ENCODE results near the gene NPIPA8.
"Not testable (repeated sequence)": the region's sequence is repeated elsewhere in the genome, so short reads cannot be mapped to it uniquely, and the experiment has no call there.

NPIPA8 gene

GRCh38 chr16:18336636-18337035 is at the start of gene NPIPA8:
TSS of gene NPIPA8 (minus strand) at chr16:18336736. CDS start at chr16:18332662, 4,074 bp downstream.
- DNase-seq, result not testable (repeated sequence)

GRCh38 chr16:18385285-18385684 is 48.7 kb upstream of the NPIPA8 start:
- not testable (repeated sequence) for DNase-seq

- DNase-seq, result not testable (repeated sequence)
These were observed 48.3 kb upstream of the NPIPA8 start for GRCh38 chr16:18384869-18385268.

GRCh38 chr16:18384098-18384636 is 47.6 kb upstream of the NPIPA8 start:
- DNase-seq, result not testable (repeated sequence)

- DNase-seq, result not testable (repeated sequence)
These were observed 46.2 kb upstream of the NPIPA8 start for GRCh38 chr16:18382696-18383095.

- not testable (repeated sequence) for DNase-seq
These were observed 11.2 kb upstream of the NPIPA8 start for GRCh38 chr16:18347742-18348141.

GRCh38 chr16:18346993-18347392 is 10.5 kb upstream of the NPIPA8 start:
- DNase-seq, result not testable (repeated sequence)

- not testable (repeated sequence) for DNase-seq
These were observed 8.1 kb upstream of the NPIPA8 start for GRCh38 chr16:18344634-18345033.

GRCh38 chr16:18341986-18342385 is 5.5 kb upstream of the NPIPA8 start:
- DNase-seq, result not testable (repeated sequence)

- not testable (repeated sequence) for DNase-seq
These were observed 5.0 kb upstream of the NPIPA8 start for GRCh38 chr16:18341417-18341960.

- not testable (repeated sequence) for DNase-seq
These were observed 2.7 kb upstream of the NPIPA8 start for GRCh38 chr16:18339210-18339609.

GRCh38 chr16:18311811-18312210 is 24.7 kb downstream of the NPIPA8 start:
- DNase-seq, result not testable (repeated sequence)

GRCh38 chr16:18309159-18309558 is 27.4 kb downstream of the NPIPA8 start:
- DNase-seq, result not testable (repeated sequence)

GRCh38 chr16:18307241-18307640 is 29.3 kb downstream of the NPIPA8 start:
- DNase-seq, result not testable (repeated sequence)

GRCh38 chr16:18306066-18306465 is 30.5 kb downstream of the NPIPA8 start:
- DNase-seq, result not testable (repeated sequence)

- not testable (repeated sequence) for DNase-seq
These were observed 33.4 kb downstream of the NPIPA8 start for GRCh38 chr16:18303059-18303706.

- DNase-seq, result not testable (repeated sequence)
These were observed 38.8 kb downstream of the NPIPA8 start for GRCh38 chr16:18297714-18298113.

- DNase-seq, result not testable (repeated sequence)
These were observed 39.6 kb downstream of the NPIPA8 start for GRCh38 chr16:18296931-18297330.

GRCh38 chr16:18294371-18294770 is 42.2 kb downstream of the NPIPA8 start:
- DNase-seq, result not testable (repeated sequence)

GRCh38 chr16:18293337-18293956 is 43.1 kb downstream of the NPIPA8 start:
- DNase-seq, result not testable (repeated sequence)

- DNase-seq, result not testable (repeated sequence)
These were observed 45.6 kb downstream of the NPIPA8 start for GRCh38 chr16:18290959-18291358.

GRCh38 chr16:18286342-18286741 is 50.2 kb downstream of the NPIPA8 start:
- DNase-seq, result not testable (repeated sequence)

All from hypothalamus (tissue), 51 donors.